Fibroblast of lung (primary cell): ENCODE results near the gene PCDH9.

Source experiments
- EZH2 ChIP-seq: IDR thresholded peaks from 2 replicates; pipeline ENCODE4 v1.5.1; 2012; ENCODE audit warnings: low read length, control low read depth, mild to moderate bottlenecking; ENCODE audit errors: missing control alignments
- TF ChIP-seq, protein P1 (sequence below), 2 donors: IDR thresholded peaks in 1 of 2; conservative IDR thresholded peaks in 1 of 2; 1 replicate in 1 of 2; 2 replicates in 1 of 2; pipeline ENCODE4 v1.5.1; 2011 to 2012; ENCODE audit warnings: low read length in 2 of 2, control low read depth in 1 of 2, inconsistent platforms in 1 of 2, low read depth in 1 of 2, mild to moderate bottlenecking in 1 of 2

DNA sequence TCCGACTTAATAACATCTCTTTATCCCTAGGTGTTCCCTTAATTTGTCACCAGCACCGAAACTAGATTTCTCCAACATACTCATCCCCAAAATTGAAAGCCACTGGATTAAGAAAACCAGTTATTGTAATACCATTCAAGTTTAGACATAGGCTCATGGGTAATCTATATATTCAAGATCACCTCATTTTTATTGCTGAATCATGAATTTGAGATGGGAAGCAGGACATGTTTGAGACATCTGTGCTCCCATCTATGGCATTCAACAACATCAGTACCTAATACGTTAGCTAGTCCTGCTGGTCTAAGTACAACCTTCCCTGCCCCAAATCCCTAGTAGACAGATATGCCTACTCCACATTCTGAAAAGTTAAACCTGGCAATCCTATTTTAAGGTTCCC, 820.6 kb downstream of the PCDH9 start:
- TF ChIP-seq, protein P1, sequence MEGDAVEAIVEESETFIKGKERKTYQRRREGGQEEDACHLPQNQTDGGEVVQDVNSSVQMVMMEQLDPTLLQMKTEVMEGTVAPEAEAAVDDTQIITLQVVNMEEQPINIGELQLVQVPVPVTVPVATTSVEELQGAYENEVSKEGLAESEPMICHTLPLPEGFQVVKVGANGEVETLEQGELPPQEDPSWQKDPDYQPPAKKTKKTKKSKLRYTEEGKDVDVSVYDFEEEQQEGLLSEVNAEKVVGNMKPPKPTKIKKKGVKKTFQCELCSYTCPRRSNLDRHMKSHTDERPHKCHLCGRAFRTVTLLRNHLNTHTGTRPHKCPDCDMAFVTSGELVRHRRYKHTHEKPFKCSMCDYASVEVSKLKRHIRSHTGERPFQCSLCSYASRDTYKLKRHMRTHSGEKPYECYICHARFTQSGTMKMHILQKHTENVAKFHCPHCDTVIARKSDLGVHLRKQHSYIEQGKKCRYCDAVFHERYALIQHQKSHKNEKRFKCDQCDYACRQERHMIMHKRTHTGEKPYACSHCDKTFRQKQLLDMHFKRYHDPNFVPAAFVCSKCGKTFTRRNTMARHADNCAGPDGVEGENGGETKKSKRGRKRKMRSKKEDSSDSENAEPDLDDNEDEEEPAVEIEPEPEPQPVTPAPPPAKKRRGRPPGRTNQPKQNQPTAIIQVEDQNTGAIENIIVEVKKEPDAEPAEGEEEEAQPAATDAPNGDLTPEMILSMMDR (conservative IDR thresholded peaks at IDR 0.05 in 1 of 2, IDR thresholded peaks at IDR 0.05 in 1 of 2; ENCODE audit: low read depth in 1 of 2, low read length in 2 of 2), result no peak
- no peak for TF ChIP-seq EZH2
